ENCODE results near the gene ZNF280A. TPM values are rescaled to one million over a fixed set of nuclear protein-coding genes. Genes with fewer than 3 reads are reported as not detected.

ZNF280A gene
- total RNA-seq, 1 experiment from 2014 or later, result 0.10 TPM

DNA sequence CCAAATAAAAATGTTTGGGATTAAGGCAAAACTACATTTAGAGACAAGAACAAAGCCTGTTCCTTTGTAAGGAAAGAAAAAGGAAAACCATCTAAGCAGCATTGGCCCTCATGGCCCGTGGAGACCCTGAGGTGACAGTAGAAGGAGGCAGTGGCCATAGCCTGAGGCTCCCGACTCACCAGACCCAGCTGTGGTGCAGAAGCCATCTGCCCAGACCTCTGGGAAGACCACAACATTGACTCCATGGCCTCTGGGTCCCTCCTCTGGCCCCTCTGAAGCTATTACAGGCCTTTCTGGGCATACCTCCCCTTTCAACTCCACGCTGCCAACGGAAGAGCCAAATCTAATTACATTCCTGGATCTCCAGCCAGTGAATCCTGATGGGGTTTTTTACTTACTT is 32.6 kb upstream of the ZNF280A start:
- in situ Hi-C loops (cut with HindIII; ENCODE audit: low pct_unique_long_range_greater_than_20kb, low sequenced_read_pairs), result no loop called here
- CTCF ChIA-PET, result no interaction called here
- H3K27ac ChIP-seq (ENCODE audit: low read length), result no peak overlapping the region
- H3K36me3 ChIP-seq (ENCODE audit: control insufficient read depth, insufficient read depth, low read length), result peaks cover 11% of the 10 kb centered on the region
- H3K27me3 ChIP-seq (ENCODE audit: control insufficient read depth, insufficient read depth, low read length), result no peaks in the 10 kb centered on the region
- ATAC-seq (no peak), DNase-seq (ENCODE audit: low read depth, low spot score) (no peak)
- no peak for TF ChIP-seq POLR2AphosphoS5 (IDR thresholded peaks at IDR 0.05; ENCODE audit: low read depth, low read length)
- TF ChIP-seq, protein P1, sequence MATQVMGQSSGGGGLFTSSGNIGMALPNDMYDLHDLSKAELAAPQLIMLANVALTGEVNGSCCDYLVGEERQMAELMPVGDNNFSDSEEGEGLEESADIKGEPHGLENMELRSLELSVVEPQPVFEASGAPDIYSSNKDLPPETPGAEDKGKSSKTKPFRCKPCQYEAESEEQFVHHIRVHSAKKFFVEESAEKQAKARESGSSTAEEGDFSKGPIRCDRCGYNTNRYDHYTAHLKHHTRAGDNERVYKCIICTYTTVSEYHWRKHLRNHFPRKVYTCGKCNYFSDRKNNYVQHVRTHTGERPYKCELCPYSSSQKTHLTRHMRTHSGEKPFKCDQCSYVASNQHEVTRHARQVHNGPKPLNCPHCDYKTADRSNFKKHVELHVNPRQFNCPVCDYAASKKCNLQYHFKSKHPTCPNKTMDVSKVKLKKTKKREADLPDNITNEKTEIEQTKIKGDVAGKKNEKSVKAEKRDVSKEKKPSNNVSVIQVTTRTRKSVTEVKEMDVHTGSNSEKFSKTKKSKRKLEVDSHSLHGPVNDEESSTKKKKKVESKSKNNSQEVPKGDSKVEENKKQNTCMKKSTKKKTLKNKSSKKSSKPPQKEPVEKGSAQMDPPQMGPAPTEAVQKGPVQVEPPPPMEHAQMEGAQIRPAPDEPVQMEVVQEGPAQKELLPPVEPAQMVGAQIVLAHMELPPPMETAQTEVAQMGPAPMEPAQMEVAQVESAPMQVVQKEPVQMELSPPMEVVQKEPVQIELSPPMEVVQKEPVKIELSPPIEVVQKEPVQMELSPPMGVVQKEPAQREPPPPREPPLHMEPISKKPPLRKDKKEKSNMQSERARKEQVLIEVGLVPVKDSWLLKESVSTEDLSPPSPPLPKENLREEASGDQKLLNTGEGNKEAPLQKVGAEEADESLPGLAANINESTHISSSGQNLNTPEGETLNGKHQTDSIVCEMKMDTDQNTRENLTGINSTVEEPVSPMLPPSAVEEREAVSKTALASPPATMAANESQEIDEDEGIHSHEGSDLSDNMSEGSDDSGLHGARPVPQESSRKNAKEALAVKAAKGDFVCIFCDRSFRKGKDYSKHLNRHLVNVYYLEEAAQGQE (IDR thresholded peaks at IDR 0.05; ENCODE audit: insufficient read depth in 1 of 2, low read depth in 2 of 2, low read length in 1 of 2), result no peak
- TF ChIP-seq SIN3A (IDR thresholded peaks at IDR 0.05; ENCODE audit: borderline replicate concordance, insufficient read depth, low read depth, low read length), result no peak
- TF ChIP-seq, protein P2, sequence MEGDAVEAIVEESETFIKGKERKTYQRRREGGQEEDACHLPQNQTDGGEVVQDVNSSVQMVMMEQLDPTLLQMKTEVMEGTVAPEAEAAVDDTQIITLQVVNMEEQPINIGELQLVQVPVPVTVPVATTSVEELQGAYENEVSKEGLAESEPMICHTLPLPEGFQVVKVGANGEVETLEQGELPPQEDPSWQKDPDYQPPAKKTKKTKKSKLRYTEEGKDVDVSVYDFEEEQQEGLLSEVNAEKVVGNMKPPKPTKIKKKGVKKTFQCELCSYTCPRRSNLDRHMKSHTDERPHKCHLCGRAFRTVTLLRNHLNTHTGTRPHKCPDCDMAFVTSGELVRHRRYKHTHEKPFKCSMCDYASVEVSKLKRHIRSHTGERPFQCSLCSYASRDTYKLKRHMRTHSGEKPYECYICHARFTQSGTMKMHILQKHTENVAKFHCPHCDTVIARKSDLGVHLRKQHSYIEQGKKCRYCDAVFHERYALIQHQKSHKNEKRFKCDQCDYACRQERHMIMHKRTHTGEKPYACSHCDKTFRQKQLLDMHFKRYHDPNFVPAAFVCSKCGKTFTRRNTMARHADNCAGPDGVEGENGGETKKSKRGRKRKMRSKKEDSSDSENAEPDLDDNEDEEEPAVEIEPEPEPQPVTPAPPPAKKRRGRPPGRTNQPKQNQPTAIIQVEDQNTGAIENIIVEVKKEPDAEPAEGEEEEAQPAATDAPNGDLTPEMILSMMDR (IDR thresholded peaks at IDR 0.05), result no peak
- no peak for TF ChIP-seq TCF7L2 (IDR thresholded peaks at IDR 0.05; ENCODE audit: low read depth, low read length)
- BruUV-seq (replicated peaks), result no TSS peak
- no peaks in the 10 kb centered on the region for H3K9me3 ChIP-seq (ENCODE audit: control insufficient read depth, insufficient read depth, low read depth, low read length)
- peaks cover 4% of the 10 kb centered on the region; the same call in 1 of the 2 replicates for H3K4me1 ChIP-seq (ENCODE audit: control insufficient read depth, insufficient read depth, low read length)
- no peak overlapping the region for H3K4me3 ChIP-seq (ENCODE audit: low read depth in 2 of 2, low read length in 2 of 2)
- intact Hi-C loops (cut with micrococcal nuclease; ENCODE audit: unreplicated experiment), result no loop called here
- POLR2A ChIA-PET, result no interaction called here

DNA sequence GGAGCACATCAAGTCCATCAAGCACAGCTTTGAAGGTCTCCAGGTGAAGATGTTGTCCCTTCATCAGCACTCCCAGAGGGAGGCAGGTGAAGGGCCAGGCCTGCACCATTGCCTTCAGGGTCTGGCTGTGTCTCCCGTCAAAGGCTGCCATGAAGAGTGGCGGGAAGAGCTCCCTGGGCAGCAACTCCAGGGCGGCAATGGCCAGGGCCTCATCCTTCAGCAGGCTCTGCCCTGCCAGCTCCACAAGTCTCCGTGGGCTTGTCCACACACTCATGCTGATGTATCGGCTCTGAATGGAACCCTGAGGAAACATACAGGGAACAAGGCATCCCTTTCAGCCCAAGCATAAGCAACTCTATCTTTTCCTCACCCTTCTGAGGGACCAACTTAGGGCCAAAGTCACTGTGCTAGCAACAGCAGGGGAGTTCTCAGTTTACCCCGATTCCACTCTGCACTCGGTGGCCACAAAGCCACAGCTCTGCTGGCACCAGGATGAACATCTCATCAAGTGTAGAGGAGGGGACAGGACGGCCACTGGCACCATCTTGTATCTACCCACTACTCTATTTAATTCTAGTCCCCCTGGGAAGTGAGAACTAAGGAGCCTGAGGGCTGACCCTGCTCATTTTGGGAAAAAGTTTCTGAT is 30.8 kb upstream of the ZNF280A start:
- Histone ChIP-seq H3K27ac (ENCODE audit: low read length) (no peak overlapping the region), H3K27me3 (ENCODE audit: control insufficient read depth, insufficient read depth, low read length) (no peaks in the 10 kb centered on the region), H3K4me1 (ENCODE audit: control insufficient read depth, insufficient read depth, low read length) (no peaks in the 10 kb centered on the region; the same call in 1 of the 2 replicates), H3K4me3 (ENCODE audit: low read depth in 2 of 2, low read length in 2 of 2) (no peak overlapping the region), H3K36me3 (ENCODE audit: control insufficient read depth, insufficient read depth, low read length) (peaks cover 11% of the 10 kb centered on the region), H3K9me3 (ENCODE audit: control insufficient read depth, insufficient read depth, low read depth, low read length) (no peaks in the 10 kb centered on the region)
- ATAC-seq, result no peak
- POLR2A ChIA-PET, result no interaction called here
- intact Hi-C loops (cut with micrococcal nuclease; ENCODE audit: unreplicated experiment) (no loop called here), in situ Hi-C loops (cut with HindIII; ENCODE audit: low pct_unique_long_range_greater_than_20kb, low sequenced_read_pairs) (no loop called here)
- DNase-seq (ENCODE audit: low read depth, low spot score), result no peak
- BruUV-seq (replicated peaks), result no TSS peak
- no peak for TF ChIP-seq POLR2AphosphoS5 (IDR thresholded peaks at IDR 0.05; ENCODE audit: low read depth, low read length)
- no peak for TF ChIP-seq SIN3A (IDR thresholded peaks at IDR 0.05; ENCODE audit: borderline replicate concordance, insufficient read depth, low read depth, low read length)
- TF ChIP-seq, protein P2 (IDR thresholded peaks at IDR 0.05), result no peak
- TF ChIP-seq, protein P1 (IDR thresholded peaks at IDR 0.05; ENCODE audit: insufficient read depth in 1 of 2, low read depth in 2 of 2, low read length in 1 of 2), result no peak
- no peak for TF ChIP-seq TCF7L2 (IDR thresholded peaks at IDR 0.05; ENCODE audit: low read depth, low read length)
- CTCF ChIA-PET, result no interaction called here

All from Panc1 (cell line).